ENCODE data around the gene EOMES.

The EOMES gene

DNA sequence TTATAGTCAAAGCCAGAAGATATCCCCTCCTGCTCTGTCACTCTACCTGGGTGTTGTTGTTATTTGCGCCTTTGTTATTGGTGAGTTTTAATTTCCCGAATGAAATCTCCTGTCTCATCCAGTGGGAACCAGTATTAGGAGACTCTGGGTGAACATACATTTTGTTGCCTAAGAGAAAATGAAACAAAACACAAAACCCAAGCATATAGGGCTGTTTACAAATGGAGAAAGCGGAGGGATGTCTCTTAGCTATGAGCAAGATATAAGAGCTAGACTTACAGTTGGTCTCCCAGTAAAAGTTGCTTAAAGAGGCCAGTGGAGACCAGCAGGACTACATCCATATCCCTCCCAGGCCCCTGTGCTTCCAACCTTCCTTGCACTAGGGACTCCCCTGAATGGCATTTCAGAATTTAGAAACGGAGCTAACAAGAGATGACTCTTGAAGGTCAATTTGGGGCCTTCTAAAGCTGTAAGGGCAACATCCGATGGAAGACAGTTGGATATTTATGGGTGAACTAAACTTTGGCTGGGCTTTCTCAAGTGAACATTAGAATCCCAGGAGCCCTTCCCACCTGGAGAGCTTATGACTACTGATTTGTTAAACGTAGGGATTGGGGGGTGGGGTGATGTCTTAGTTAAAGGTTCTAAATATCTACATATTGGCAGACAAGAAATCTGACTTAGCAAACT lies 2.7 kb downstream of the EOMES start:
- DNase-seq, result no peak

DNA sequence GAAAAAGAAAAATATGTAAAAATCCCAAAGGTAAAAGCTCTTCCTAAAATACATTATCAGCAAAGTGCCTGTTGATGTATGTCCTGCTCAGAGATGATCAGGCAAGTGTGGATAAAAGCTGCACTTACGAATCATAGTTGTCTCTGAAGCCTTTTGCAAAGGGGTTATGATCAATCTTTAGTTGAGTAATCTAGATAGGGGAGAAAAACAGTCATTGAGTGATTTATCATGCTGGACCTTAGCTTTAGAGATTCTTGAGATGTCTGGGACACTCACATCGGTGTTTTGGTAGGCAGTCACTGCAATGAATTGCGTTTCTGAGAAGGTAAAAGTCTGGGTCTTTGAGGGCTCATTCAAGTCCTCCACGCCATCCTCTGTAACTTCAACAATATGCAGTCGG lies 3.7 kb downstream of the EOMES start:
- no peak for DNase-seq

DNA sequence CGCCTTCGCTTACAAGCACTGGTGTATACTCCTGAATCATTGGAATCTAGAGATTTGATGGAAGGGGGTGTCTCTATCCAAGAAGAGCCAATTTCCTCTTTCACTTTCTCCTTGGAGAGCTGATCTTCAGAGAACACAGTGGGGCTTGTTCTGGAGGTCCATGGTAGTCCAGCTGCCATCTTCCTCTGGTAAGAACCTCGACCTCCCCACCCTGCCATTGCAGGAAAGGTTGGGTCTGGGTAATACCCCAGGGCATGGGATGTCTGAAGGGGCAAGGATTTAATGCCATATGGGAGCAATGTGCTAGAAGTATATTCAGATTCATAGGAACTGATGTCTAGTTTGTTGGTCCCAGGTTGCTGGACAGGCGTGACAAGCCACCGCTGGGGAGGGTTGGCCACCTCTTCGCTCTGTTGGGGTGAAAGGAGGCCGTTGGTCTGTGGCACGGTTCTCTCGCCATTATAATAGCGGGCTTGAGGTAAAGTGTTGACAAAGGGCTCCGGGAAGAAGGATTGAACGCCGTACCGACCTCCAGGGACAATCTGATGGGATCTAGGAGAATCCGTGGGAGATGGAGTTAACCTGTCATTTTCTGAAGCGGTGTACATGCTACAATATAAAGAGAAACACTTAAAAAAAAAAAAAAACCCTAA lies 4.8 kb downstream of the EOMES start:
- no peak for DNase-seq

DNA sequence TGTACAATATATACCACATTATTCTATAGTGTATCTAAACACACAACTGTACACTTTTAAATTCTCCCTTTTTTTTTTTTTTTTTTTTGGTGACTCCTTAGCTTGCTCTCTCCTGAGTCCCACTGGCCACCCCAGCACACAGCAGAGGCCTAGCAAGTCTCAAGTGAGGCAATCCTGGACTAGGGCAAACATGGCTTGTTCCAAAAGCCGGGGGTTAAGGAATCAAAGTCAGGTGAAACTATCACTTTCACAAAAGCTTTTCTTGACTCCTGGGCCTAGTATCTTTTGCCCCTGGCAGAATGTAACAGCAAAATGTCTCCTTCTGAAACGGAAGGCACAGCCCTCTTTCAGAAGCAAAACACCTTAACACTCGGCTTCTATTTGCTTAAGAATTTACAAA lies 5.8 kb downstream of the EOMES start:
- DNase-seq, result no peak

DNA sequence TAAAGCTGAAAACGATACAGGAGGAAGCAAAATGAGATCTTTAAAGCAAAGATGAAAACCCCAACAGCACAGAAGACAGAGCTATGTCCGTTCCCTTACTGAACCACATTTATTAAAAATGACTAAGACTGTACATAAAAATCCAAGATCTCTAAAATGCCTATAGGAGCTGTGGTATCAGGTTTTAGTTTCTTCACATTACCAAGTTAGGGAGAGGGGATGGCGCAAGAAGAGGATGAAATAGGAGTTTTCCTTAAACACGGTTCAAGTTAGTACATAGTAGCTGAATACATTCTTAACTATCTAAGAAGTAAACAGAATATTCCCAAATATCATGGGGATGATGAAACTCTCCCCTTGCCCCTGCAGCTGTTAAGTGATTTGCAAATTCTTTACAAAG lies 6.3 kb downstream of the EOMES start:
- no peak for DNase-seq

DNA sequence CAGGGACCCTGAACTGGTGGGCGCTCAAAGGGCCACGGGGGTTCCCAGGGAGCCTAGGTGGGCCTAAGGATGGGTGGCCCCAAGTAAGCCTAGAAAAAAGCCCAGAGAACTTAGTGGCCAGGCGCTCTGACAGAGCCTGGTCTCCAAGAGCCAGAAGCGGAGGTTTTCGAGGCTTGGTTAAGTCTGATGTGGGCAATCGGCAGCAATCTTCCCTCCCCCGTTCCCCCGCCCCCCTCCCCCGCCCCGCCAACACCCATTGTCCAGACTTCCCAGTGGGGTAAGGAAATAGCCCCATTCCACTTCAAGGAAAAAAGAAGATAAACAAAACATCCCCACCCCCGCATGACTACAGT lies 6.7 kb downstream of the EOMES start:
- DNase-seq, result no peak

DNA sequence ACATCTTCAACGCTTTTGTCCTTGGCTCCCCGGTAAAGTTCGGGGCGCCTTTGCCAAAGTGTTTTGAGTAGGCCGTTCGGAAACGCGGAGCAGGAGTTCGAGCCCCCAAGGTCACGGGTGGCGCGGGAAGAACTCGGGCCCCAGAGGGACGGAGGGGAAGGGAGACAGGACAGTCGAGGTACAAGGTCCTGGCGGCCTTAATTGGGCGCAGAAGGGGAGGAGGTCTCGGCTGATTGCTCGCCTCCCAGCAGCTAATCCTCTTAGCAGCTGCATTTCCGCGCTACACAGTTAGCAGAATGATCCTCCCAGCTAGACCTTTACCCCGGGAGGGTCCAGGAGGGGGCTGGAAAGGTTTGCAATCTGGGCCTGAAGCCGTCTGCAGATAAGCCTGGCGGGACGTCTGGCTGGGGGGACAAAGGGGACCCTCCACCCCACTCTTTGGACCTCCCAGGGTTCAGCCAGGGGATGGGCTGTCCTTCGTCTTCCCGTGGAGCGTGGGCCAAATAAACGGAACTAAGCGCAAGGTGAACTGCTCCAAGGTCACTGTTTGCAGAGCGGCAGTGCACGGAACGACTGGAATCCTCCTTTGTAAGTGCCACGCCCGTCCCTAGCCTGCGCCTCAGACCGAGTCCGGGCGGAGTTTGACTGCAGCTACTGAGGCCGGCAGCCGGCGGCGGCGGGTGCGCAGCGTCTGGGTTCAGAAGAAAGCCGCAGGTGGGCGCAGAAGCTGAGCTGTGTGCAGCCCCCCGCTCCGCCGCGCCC lies 7.2 kb downstream of the EOMES start:
- DNase-seq, result no peak

DNA sequence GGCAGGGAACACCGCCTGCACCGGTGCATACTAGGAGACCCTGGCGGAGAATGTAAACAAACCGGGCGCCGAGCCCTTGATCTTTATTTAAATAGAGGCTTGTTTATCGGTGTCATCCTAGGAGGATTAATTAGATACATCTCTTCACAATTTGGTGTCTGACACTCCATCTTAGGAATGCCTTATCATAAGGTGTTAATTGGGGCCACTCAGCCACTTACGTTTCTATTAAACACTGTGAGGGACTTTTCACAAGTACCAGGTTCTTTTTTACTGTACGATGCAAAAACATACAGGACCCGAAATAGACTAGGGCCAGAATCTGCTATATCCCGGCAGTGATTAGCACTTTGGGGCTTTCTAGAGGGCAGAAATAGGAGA lies 8.0 kb downstream of the EOMES start:
- DNase-seq, result no peak

DNA sequence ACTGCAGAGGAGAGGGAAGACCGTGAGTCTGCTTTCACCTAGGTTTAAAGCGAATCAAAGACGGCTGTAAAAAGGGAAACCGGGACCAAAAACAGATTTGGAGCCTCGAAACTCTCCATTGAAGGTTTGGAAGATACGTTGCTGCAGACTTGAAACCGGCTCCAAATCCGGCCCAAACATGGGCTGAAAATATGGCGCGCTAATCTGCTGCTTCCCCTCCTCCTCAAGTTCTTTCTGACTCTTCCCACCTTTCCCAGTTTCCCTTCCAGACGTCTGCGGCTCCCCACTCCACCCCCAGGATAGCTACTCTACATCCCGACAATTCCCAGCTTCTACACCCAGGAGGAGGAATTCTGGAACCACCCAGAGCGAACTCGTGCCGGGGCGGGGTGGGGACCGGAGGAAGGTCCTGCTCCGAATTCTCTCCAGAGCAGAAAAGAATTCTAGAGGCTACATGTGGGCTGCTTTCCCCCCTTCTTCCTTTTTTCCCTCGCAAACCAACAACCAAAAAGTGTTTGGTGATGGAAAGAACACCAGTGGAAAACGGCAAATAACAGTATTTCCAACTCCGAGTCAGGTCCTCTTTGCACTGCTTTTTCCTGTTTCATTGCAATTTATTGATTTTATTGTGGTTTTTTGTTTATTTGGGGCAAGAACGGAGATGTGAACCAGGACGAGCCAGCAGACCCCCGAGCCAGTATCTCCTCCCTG lies 8.5 kb downstream of the EOMES start:
- DNase-seq, result no peak

DNA sequence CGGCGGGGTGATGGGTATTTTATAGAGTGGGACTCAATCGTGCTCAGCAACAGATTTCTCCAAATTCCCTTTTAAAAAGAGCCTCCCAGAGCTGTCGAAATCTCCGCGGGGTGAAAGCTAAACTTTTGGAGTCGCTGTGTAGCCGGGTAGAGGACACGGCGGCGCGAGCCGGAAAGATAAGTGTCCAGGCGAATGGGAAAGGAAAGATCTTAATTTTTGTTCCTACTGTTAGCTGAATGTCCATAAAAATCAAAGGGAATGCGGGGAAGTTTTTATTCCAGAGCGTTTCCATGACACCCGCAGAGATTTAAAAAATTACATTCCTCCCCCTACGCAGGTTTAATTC lies 9.1 kb downstream of the EOMES start:
- DNase-seq, result no peak

DNA sequence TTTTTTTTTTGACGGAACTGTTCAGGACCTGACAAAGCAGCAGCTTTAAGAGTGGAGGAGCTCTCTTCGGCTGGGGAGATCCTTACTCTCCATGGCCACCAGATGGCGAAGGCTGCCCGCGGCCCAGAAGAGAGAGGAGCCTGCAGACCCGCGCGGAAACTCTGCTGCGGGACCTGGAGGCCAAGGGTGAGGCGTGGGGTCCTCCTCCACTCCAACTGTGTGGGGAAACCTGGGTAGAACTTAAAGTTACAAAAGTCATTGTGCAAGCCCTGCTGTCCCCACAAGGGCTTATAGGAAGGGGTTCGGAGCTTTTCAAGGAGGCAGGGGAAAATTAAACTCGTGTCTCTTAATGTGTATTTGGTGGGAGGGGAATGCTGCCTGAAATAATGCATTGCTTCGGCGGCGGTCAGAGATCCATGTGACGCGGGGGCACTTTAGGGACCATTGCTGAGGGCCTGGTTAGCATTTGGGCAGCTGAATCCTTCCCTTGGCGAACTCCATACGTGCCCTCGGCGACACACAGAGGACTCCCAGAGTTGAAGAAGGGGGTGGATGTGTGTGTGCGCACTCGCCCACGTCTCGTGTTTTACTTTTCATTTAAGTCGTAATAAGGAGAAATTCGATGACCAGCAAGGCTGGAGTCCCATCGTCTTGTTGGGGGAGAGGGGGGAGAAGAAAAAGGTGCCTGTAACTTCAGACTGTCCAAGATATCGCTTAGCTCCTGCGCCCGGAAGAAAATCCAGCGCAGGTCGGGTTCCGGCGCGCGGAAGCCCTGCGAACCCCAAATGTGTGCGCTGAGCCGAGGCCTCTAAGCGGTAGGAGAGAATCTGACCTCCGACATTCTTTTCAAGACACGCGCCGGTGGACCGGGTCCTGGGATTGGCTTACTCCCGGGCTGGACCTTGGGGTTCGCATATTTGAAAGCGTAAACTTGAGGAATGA lies 9.7 kb downstream of the EOMES start:
- peak; percentile 4 for DNase-seq

DNA sequence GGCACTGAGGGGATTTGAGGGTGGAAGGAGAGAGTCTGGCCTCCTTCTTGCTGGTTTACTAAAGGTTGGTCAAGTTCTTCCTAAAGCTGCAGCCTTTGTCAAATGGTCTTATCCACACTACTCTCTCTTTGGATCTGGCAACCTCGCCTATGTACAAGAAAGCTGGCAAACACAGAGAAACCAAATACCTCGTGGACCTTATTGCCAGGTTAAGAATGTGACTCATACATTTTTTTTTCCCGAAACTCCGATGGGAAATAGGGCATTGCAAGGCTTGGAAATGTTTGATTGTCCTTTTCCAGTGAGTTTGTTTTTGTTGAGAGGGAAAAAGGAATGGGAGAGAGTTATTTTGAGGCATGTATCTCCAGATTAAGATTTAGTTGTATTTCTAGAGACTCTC lies 13.9 kb downstream of the EOMES start:
- no peak for DNase-seq

DNA sequence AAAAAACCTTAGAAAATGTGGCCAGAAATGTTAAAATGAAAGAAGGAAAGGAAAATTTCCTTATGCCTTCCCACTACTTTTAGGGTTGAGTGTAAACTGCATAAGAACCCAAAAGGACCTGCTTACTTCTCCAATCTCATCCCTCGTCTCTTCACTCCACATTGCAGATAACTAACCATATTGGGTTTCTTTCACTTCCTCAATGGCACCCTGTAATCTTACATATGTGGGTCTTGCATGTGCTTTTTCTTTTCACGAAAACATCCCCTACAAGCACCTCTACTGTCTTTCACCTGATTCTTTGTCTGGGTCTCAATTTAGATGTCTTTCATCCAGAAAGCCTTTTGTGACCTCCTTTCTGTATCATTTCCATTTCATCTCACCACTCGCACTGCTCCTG lies 23.1 kb downstream of the EOMES start:
- no peak for DNase-seq

DNA sequence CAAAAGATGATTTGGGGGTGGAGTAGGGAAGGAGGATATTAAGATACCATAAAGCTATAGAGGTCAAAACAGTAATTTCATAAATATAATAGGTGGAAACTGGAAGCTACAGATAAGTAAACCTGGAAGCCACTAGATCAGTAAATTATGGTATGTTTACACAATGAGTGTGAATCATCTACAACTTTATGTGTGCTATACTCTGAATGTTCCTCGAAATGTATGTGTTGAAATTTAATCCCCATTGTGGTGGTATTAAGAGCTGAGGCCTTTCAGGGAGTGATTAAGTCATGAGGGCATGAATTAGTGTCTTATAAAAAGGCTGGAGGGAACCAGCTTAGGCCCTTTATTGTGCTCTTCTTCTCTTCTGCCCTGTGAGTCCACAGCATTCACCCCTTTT lies 25.2 kb downstream of the EOMES start:
- no peak for DNase-seq

DNA sequence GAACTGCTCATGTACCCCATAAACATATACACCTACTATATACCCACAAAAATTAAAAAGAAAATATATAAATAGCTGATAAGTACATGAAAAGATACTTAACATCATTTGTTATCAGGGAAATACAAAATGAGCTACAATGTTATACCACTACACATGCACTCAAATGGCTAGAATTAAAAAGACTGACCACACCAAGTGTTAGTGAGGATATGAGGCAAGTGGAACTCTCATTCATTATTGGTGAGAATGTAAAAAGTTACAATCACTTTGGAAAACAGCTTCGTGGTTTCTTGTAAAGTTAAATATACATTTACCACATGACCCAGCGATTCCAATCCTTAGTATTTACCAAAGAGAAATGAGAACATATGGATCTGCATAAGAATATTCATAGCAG lies 26.5 kb downstream of the EOMES start:
- no peak for DNase-seq

DNA sequence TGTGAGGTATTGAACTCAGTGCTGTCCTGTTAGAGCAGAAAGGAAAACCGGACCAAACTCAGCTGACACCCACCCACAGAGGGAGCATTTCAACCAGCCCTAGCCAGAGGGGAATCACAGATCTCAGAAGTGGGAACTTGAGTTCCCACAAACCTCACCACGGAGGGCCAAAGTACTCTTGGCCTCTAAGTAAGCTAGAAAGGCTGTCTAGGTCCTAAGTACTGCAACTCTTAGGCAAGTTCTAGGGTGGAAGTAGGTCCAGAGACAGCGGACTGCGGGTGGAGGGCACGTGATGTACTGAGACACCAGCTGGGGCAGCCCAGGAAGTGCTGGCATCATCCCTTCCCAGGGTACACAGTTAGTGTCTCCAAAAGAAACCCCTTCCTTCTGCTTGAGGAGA lies 34.1 kb downstream of the EOMES start:
- DNase-seq, result no peak

DNA sequence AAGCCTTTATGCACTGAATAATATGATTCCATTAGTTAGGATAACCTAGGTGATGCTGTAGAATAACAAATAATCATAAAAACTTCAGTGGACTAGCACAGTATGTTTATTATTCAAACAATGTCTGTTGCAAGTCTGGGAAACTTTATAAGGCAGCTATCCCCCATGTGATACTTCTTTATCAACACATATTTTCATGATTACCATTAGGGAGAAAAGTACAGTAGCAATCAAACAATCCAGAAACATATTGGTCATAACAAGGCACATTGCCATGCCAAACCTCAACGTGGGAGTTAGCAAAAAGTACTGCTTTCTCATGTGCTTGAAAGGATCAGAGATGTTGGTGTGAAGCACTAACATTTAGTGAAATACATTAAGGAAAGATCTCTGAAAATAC lies 35.5 kb downstream of the EOMES start:
- DNase-seq, result no peak

DNA sequence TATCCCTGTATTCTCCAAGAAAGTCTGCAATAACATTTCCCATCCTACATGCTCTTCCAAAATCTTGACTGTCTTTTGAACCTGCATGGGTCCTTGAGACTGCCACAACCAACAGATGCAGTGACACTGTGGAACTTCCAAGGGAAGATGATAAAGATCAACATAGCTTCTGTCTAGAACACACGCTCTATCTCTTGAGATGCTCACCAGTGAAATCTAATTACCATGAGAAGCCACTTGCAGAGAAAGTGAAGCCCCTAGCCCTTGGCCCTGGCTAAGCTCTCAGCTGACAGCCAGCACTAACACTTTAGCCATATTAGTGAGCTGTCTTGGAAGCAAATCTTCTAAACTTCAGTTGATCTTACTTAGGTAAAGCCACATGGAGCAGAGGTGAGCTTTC lies 36.6 kb downstream of the EOMES start:
- no peak for DNase-seq

DNA sequence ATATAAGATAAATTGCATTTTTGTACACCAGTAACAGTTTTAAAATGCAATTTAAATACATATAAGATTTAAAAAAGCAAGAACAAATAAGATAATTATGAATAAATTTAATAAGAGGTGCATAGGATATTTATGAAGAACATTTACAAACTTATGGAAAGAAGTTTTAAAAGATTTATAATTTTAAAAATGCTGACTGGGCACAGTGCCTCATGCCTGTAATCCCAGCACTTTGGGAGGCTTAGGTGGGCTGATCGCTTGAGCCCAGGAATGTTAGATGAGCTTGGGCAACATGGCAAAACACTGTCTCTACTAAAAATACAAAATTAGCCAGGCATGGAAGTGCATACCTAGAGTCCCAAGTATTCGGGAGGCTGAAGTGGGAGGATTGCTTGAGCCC lies 37.8 kb downstream of the EOMES start:
- DNase-seq, result no peak

DNA sequence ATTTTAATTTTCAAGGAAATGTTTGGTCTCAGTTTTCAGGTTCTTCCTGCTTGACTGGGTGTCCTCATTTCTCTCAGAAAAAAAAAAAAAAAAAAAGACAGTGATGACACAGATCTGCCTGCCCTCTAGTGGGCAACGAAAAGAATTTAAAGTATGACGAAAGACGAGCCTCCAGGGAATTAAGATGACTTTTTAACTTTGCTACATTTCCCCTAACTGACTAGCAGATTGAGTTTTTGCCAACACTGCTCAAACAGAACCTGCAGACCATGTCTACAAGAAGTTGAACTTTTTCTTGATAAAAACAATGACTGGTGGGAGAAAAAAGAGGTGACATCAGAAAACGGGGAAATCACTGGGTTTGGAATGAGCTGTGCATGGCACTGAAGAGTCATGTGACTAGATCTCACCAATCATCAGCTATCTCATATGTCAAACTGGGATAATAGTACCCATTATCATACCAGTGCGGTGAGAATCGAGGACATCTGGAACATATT lies 40.8 kb downstream of the EOMES start:
- peak; percentile 5 for DNase-seq

DNA sequence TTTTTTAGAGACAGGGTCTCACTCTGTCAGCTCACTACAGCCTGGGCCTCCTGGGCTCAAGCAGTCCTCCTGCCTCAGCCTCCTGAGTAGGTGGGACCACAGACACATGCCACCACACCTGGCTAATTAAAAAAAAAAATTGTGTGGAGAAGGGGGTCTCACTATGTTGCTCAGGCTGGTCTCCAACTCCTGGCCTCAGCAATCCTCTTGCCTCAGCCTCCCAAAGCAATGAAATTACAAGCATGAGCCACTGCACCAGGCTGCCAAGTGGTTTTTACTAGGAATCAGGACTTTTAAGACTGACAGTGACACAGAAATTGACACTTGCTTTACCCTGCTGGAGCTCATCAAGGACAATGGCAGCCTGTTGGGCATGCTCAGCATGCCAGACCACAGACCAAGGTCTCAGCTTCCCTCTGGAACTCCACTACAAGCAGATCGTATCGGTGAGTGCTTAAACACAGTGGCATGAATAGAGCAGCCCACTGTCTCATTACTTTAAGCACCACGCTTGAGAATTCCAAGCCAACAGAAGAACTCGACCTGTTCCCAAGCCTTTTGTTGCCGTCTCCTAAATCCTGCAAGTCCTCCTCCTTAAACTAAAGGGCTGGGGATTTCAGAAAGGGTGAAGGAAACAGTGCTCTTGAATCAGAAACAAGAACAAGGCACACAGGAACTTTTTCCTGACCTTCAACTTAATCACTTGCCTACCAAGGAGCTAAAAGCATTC lies 41.4 kb downstream of the EOMES start:
- DNase-seq, result no peak

DNA sequence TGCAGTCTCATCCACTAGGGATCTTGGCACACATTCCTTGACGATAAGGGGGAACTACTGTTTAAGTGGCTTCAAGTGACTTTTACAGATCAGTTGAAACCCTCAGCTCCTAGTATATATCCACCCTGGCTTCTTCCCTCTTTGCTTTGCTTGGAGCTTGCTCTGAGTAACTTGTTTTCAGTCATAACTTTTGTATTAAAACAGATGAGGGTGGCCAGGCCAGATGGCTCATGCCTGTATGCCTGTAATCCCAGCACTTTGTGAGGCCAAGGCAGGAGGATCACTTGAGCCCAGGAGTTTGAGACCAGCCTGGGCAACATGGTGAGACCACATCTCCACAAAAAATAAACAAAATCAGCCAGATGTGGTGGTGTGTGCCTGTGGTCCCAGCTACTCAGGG lies 42.4 kb downstream of the EOMES start:
- DNase-seq, result no peak
